ENCODE data around the gene PRRT1. TPM values are rescaled to one million over a fixed set of nuclear protein-coding genes. Genes with fewer than 3 reads are reported as not detected.

The PRRT1 gene
- total RNA-seq, 2 experiments from 2014 or later: 0.47 to 2.4 TPM

- no TSS peak for BruUV-seq (replicated peaks)
These were observed 19.5 kb upstream of the PRRT1 start for GRCh38 chr6:32171234-32171633.

GRCh38 chr6:32170294-32170693, 18.6 kb upstream of the PRRT1 start:
- Histone ChIP-seq H3K4me3 (ENCODE audit: low read depth, low read length, poor library complexity, severe bottlenecking) (no peak overlapping the region), H3K9me2 (ENCODE audit: insufficient read depth, low read length) (no peaks in the 10 kb centered on the region), H3K36me3 (ENCODE audit: insufficient read depth, low read length) (peaks cover 39% of the 10 kb centered on the region), H2AFZ (ENCODE audit: low read length) (no peak overlapping the region), H3K79me2 (ENCODE audit: insufficient read depth, low read depth, low read length) (peaks cover 9% of the 10 kb centered on the region; the same call in 1 of the 2 replicates), H3K4me1 (ENCODE audit: insufficient read depth, low read length, poor library complexity, severe bottlenecking) (peaks cover 23% of the 10 kb centered on the region), H3K27ac (ENCODE audit: low read depth, low read length, poor library complexity, severe bottlenecking) (no peak overlapping the region), H3K4me2 (ENCODE audit: low read length) (no peak overlapping the region), H4K20me1 (ENCODE audit: insufficient read depth, low read length) (no peaks in the 10 kb centered on the region), H3K9me3 (ENCODE audit: low read length) (no peaks in the 10 kb centered on the region)
- TF ChIP-seq CTCF (conservative IDR thresholded peaks at IDR 0.05; ENCODE audit: low read length) (no peak), EZH2phosphoT487 (IDR thresholded peaks at IDR 0.05; ENCODE audit: borderline replicate concordance, low read depth, low read length) (no peak)
- DNase-seq (ENCODE audit: low spot score): no peak
- ChIA-PET CTCF (ENCODE audit: unreplicated experiment) (no interaction called here), POLR2A (no interaction called here)
- intact Hi-C loops (cut with micrococcal nuclease; ENCODE audit: unreplicated experiment): no loop called here
- no TSS peak for BruUV-seq (replicated peaks)

More at GRCh38 chr6:32171234-32171633, 19.5 kb upstream of the PRRT1 start:
- H3K4me3 ChIP-seq (ENCODE audit: low read depth, low read length, poor library complexity, severe bottlenecking): no peak overlapping the region
- no peak for DNase-seq (ENCODE audit: low spot score)
- peaks cover 39% of the 10 kb centered on the region for H3K36me3 ChIP-seq (ENCODE audit: insufficient read depth, low read length)
- peaks cover 14% of the 10 kb centered on the region; the same call in 1 of the 2 replicates for H3K79me2 ChIP-seq (ENCODE audit: insufficient read depth, low read depth, low read length)
- ChIA-PET CTCF (ENCODE audit: unreplicated experiment) (no interaction called here), POLR2A (no interaction called here)
- intact Hi-C loops (cut with micrococcal nuclease; ENCODE audit: unreplicated experiment): no loop called here
- no peak for TF ChIP-seq CTCF (conservative IDR thresholded peaks at IDR 0.05; ENCODE audit: low read length)
- TF ChIP-seq EZH2phosphoT487 (IDR thresholded peaks at IDR 0.05; ENCODE audit: borderline replicate concordance, low read depth, low read length): no peak
- peaks cover 25% of the 10 kb centered on the region for H3K4me1 ChIP-seq (ENCODE audit: insufficient read depth, low read length, poor library complexity, severe bottlenecking)
- H2AFZ ChIP-seq (ENCODE audit: low read length): no peak overlapping the region
- no peaks in the 10 kb centered on the region for H3K9me2 ChIP-seq (ENCODE audit: insufficient read depth, low read length)
- no peak overlapping the region for H3K27ac ChIP-seq (ENCODE audit: low read depth, low read length, poor library complexity, severe bottlenecking)
- H3K4me2 ChIP-seq (ENCODE audit: low read length): no peak overlapping the region
- H3K9me3 ChIP-seq (ENCODE audit: low read length): no peaks in the 10 kb centered on the region
- H4K20me1 ChIP-seq (ENCODE audit: insufficient read depth, low read length): no peaks in the 10 kb centered on the region

GRCh38 chr6:32168807-32169591, 17.3 kb upstream of the PRRT1 start:
- peaks cover 44% of the 10 kb centered on the region for H3K36me3 ChIP-seq (ENCODE audit: insufficient read depth, low read length)
- H3K4me2 ChIP-seq (ENCODE audit: low read length): no peak overlapping the region
- POLR2A ChIA-PET: no interaction called here
- BruUV-seq (replicated peaks): no TSS peak
- H2AFZ ChIP-seq (ENCODE audit: low read length): no peak overlapping the region
- no peaks in the 10 kb centered on the region for H3K9me3 ChIP-seq (ENCODE audit: low read length)
- H3K27ac ChIP-seq (ENCODE audit: low read depth, low read length, poor library complexity, severe bottlenecking): no peak overlapping the region
- CTCF ChIA-PET (ENCODE audit: unreplicated experiment): no interaction called here
- H3K9me2 ChIP-seq (ENCODE audit: insufficient read depth, low read length): no peaks in the 10 kb centered on the region
- TF ChIP-seq EZH2phosphoT487 (IDR thresholded peaks at IDR 0.05; ENCODE audit: borderline replicate concordance, low read depth, low read length): no peak
- 0 out of 2 replicates have a peak, but pooled peaks have one; percentile 31 for TF ChIP-seq CTCF (conservative IDR thresholded peaks at IDR 0.05; ENCODE audit: low read length)
- no peaks in the 10 kb centered on the region for H3K79me2 ChIP-seq (ENCODE audit: insufficient read depth, low read depth, low read length)
- H3K4me3 ChIP-seq (ENCODE audit: low read depth, low read length, poor library complexity, severe bottlenecking): no peak overlapping the region
- H4K20me1 ChIP-seq (ENCODE audit: insufficient read depth, low read length): no peaks in the 10 kb centered on the region
- no peak for DNase-seq (ENCODE audit: low spot score)
- intact Hi-C loops (cut with micrococcal nuclease; ENCODE audit: unreplicated experiment): no loop called here
- peaks cover 23% of the 10 kb centered on the region for H3K4me1 ChIP-seq (ENCODE audit: insufficient read depth, low read length, poor library complexity, severe bottlenecking)

Data from OCI-LY7 (cell line).